Kidney (tissue), 14 donors: ENCODE data around the gene ATAD3A. TPM values are rescaled to one million over a fixed set of nuclear protein-coding genes. Genes with fewer than 3 reads are reported as not detected.

Experiments
- DNase-seq, 5 donors: peaks; one replicate each; pipeline ENCODE4 v3.0.0-alpha.2; 2013 to 2020
- FAIRE-seq: peaks from 2 replicates; lab custom pipeline; 2012; peaks lifted over from hg19 to GRCh38; lab: Jason Lieb, UNC
- H3K27ac ChIP-seq, 2 donors: one replicate each; pipeline ENCODE4 v1.7.0; 2013; ENCODE audit warnings: low read depth in 2 of 2, low read length in 2 of 2, inconsistent platforms in 1 of 2
- H3K27me3 ChIP-seq: one replicate; pipeline ENCODE4 v1.7.1; 2013; ENCODE audit warnings: low read length, inconsistent platforms; ENCODE audit not compliant: control insufficient read depth, insufficient read depth
- H3K36me3 ChIP-seq, 3 donors: one replicate each; pipeline versions ENCODE4 v1.7.0 to v1.7.1; 2013; ENCODE audit warnings: low read length in 3 of 3, control low read depth in 1 of 3, inconsistent platforms in 1 of 3; ENCODE audit not compliant: insufficient read depth in 3 of 3, control insufficient read depth in 2 of 3
- H3K4me1 ChIP-seq, 3 donors: one replicate each; pipeline versions ENCODE4 v1.7.0 to v1.7.1; 2013; ENCODE audit warnings: low read length in 3 of 3, inconsistent platforms in 1 of 3, low read depth in 1 of 3; ENCODE audit not compliant: control insufficient read depth in 2 of 3, insufficient read depth in 2 of 3
- H3K4me3 ChIP-seq, 3 donors: one replicate each; pipeline versions ENCODE4 v1.7.0 to v1.8.1; 2013; ENCODE audit warnings: low read length in 3 of 3, control low read depth in 1 of 3, inconsistent platforms in 1 of 3
- H3K9ac ChIP-seq, 3 donors: one replicate each; pipeline versions ENCODE4 v1.7.0 to v1.7.1; 2013; ENCODE audit warnings: low read length in 3 of 3, control low read depth in 1 of 3, inconsistent platforms in 1 of 3
- H3K9me3 ChIP-seq, 3 donors: one replicate each; pipeline versions ENCODE4 v1.7.0 to v1.7.1; 2013; ENCODE audit warnings: low read length in 3 of 3, control low read depth in 1 of 3, inconsistent platforms in 1 of 3; ENCODE audit not compliant: control insufficient read depth in 2 of 3, insufficient read depth in 1 of 3
- CTCF ChIP-seq: IDR thresholded peaks from 3 replicates; pipeline ENCODE4 v1.5.1; 2012; ENCODE audit warnings: mild to moderate bottlenecking, moderate library complexity, borderline replicate concordance; ENCODE audit not compliant: insufficient read depth; ENCODE audit errors: extremely low read depth
- intact Hi-C: fragments of 100-400 bp; cut with DNase I; formaldehyde crosslinking; loops from one replicate; pipeline ENCODE4 v1.11.1; 2022
- polyA plus RNA-seq: library from polyadenylated mRNA; stranded (reverse); fragments of 350-450 nt; fragmentation: Illumina TruSeq; extraction: RNeasy Lipid Tissue Mini Kit (QIAGEN cat#74804); gene quantifications from one replicate; pipeline ENCODE4 v1.2.3, GENCODE V29; 2014; ENCODE audit warnings: low read depth, low replicate concordance; ENCODE audit not compliant: insufficient read depth
- total RNA-seq: library from RNA; stranded (reverse); fragmentation: NEBNext Ultra II Directional; extraction: Animal tissue kit (Norgen Biotek cat#: 25700); gene quantifications from one replicate; pipeline ENCODE4 v1.2.1, GENCODE V29; 2021
- donor health status: control.
- donor health status: control.
- donor health status: control.
- donor health status: control.
- donor health status: control.
- donor health status: DM: yes; HTN: yes; CAD: no.
- donor health status: Normal renal cell carcinoma (clear cell type).

Gene ATAD3A
- total and polyA plus RNA-seq, 2 donors from 2014 or later = 17.5 to 19.1 TPM

DNA sequence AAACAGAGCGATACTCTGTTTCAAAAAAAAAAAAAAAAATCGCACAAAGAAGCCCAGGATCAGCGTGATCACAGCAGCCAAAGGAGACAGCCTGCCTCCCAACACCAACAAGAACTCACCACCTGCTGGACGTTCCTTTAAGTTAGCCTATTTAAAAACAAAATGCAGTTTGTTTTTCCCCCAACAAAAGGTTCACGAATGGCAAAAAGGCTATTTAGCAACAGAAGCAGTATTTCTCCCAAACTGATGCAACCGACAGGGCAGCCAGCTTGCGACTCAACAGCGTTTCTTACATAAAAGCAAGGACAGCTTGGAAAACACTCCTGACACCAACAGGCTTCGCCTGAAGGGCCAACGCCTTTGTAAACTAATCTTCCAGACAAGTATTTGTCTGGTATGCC is 55.9 kb downstream of the ATAD3A start:
- Histone ChIP-seq H3K4me3 (no peak overlapping the region), H3K9ac (no peak overlapping the region), H3K9me3 (no peaks in the 10 kb centered on the region), H3K27ac (no peak overlapping the region), H3K36me3 (peaks cover 3 to 16% (median 15%) of the 10 kb centered on the region in 3 donors), H3K4me1 (peaks cover 0 to 9% (median 0%) of the 10 kb centered on the region in 3 donors), H3K27me3 (no peaks in the 10 kb centered on the region)
- no peak for TF ChIP-seq CTCF
- FAIRE-seq = no peak
- no peak for DNase-seq
- intact Hi-C loops = no loop called here

DNA sequence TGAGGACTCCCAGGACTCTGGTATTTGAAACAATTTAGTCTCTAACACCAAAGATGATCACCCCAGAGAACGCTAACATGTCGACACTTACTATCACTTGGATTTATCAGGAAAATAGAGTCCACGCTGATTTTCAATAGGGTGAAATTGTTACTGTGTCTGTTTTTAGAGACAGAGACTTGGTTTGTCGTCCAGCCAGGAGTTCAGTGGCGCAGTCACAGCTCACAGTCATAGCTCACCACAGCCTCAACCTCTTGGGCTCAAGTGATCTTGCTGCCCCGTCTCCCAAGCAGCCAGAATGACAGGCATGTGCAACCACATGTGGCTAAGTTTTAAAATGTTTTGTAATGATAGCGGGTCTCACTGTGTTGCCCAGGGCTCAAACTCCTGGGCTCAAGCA is 57.4 kb downstream of the ATAD3A start:
- Histone ChIP-seq H3K9ac (no peak overlapping the region), H3K4me3 (no peak overlapping the region), H3K27me3 (no peaks in the 10 kb centered on the region), H3K27ac (no peak overlapping the region), H3K4me1 (peaks cover 0 to 9% (median 0%) of the 10 kb centered on the region in 3 donors), H3K36me3 (peaks cover 2 to 8% (median 5%) of the 10 kb centered on the region in 3 donors), H3K9me3 (no peaks in the 10 kb centered on the region)
- DNase-seq (no peak), FAIRE-seq (no peak)
- no peak for TF ChIP-seq CTCF
- intact Hi-C loops = no loop called here

DNA sequence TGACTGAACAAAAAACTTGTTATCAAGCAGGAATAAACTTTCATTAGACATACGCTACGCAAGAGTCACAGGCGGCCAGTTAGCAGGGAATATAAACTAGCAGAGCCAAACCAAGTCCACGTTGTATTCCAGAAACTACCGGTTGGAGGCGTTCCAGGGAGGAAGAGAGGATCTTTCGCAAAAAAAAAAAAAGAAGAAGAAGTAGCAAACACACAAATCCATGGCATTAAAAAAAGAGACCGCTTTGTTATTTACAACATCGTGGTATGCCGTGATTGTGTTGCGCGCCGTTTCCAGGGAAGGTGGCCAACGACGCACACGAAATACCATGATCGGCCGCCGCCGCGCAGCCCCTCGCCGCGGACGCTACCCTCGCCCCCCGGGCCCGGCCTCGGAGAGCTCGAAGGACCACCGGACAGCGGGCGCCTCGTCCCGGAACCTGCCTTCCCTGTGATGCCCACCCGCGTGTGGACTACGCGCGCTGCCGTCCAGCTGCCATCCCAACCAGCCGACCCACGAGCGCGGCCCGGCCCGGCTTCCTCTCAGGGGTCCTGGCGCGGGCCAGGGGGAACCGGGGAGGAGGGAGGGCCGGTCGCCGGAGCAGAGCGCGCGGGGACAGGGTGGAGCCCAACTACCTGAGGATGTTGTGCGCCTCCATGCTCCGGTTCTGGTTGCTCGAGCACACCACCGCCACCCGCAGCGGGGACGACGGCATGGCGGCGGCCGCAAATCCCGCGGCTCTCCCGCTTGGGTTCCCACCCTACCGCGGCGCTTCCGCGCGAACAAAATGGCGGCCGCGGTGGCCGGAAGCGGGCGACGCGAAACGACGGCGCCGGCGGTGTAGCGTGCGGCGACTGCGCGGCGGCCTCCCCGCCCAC is 62.1 kb downstream of the ATAD3A start:
- H3K9ac ChIP-seq = peak overlapping the region; percentile 18 to 78 (median 76)
- H3K4me3 ChIP-seq = peak overlapping the region; percentile 80 to 99 (median 87)
- intact Hi-C loops = no loop called here
- FAIRE-seq = no peak
- peaks cover 0 to 7% (median 0%) of the 10 kb centered on the region in 3 donors for H3K4me1 ChIP-seq
- no peaks in the 10 kb centered on the region for H3K9me3 ChIP-seq
- peak; percentile 54 to 91 (median 82) for DNase-seq
- H3K27ac ChIP-seq = peak overlapping the region; percentile 97
- peaks cover 2% of the 10 kb centered on the region for H3K27me3 ChIP-seq
- H3K36me3 ChIP-seq = no peaks in the 10 kb centered on the region
- TF ChIP-seq CTCF = no peak
